Uterus (tissue), 2 donors: ENCODE results near the gene TP53BP1.

Source experiments
- CTCF ChIP-seq, 4 experiments: fragments of 200-600 bp in 2 of 4; fragments of 450-650 bp in 2 of 4; sonication (generic) in 2 of 4; IDR thresholded peaks; one replicate each; pipeline ENCODE4 v1.5.1; 2016 to 2019; ENCODE audit warnings: antibody characterized with exemption in 4 of 4, mild to moderate bottlenecking in 2 of 4, moderate library complexity in 1 of 4
- POLR2A ChIP-seq, 2 donors: fragments of 450-650 bp; IDR thresholded peaks; one replicate each; pipeline ENCODE4 v1.6.1; 2016; ENCODE audit warnings: antibody characterized with exemption in 2 of 2, mild to moderate bottlenecking in 1 of 2, moderate library complexity in 1 of 2

- TF ChIP-seq CTCF (IDR thresholded peaks at IDR 0.05) (no peak), POLR2A (IDR thresholded peaks at IDR 0.05) (no peak)
Measured at GRCh38 chr15:43446344-43446743, 46.6 kb downstream of the TP53BP1 start.
